ENCODE measurements around the gene ATP2B2. TPM values are rescaled to one million over a fixed set of nuclear protein-coding genes. Genes with fewer than 3 reads are reported as not detected.

Gene ATP2B2
- total and polyA plus RNA-seq, 10 of the 15 experiments (the other 5 are each of a cell fraction or from before 2014, with no cell fraction given), result 0.04 TPM; not detected in 9

DNA sequence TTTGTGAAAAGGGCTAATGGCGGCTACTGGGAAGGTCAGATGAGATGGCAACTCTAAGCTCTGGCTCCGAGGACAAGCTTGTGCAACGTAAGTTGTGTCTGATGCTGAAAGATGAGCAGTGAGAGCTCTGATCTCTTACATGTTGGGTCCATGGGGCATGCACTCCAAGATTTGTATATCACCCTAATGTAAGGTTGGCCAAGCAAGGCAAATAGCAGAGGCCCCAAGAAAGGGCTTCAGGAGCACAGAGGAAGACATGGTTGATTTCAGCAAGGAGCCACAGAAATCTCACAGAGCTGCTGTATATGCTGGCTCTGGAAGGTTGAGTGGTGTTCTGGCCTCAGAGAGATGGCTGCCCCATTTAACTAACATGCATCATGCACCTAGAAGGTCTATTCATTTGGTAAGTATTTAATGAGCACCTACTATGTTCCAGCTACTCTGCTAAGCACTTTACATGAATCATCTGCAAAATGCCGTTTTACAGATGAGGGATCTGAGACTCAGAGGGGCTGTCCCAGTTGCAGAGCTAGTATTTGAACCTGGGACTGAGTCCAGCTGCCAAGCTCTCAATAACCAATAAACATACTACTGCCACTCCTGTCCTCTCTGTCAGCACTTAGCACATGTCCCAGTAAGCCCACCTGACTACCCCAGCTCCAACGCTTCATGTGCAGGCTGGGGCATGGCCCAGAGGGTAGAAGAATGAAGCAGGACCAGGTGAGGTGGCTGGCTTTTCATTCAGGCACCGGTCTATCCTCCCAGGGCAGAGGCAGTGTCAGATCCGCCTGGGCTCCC lies 27.8 kb upstream of the ATP2B2 start (continued):
- TF ChIP-seq, protein P1, sequence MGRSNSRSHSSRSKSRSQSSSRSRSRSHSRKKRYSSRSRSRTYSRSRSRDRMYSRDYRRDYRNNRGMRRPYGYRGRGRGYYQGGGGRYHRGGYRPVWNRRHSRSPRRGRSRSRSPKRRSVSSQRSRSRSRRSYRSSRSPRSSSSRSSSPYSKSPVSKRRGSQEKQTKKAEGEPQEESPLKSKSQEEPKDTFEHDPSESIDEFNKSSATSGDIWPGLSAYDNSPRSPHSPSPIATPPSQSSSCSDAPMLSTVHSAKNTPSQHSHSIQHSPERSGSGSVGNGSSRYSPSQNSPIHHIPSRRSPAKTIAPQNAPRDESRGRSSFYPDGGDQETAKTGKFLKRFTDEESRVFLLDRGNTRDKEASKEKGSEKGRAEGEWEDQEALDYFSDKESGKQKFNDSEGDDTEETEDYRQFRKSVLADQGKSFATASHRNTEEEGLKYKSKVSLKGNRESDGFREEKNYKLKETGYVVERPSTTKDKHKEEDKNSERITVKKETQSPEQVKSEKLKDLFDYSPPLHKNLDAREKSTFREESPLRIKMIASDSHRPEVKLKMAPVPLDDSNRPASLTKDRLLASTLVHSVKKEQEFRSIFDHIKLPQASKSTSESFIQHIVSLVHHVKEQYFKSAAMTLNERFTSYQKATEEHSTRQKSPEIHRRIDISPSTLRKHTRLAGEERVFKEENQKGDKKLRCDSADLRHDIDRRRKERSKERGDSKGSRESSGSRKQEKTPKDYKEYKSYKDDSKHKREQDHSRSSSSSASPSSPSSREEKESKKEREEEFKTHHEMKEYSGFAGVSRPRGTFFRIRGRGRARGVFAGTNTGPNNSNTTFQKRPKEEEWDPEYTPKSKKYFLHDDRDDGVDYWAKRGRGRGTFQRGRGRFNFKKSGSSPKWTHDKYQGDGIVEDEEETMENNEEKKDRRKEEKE (IDR thresholded peaks at IDR 0.05), result no peak

DNA sequence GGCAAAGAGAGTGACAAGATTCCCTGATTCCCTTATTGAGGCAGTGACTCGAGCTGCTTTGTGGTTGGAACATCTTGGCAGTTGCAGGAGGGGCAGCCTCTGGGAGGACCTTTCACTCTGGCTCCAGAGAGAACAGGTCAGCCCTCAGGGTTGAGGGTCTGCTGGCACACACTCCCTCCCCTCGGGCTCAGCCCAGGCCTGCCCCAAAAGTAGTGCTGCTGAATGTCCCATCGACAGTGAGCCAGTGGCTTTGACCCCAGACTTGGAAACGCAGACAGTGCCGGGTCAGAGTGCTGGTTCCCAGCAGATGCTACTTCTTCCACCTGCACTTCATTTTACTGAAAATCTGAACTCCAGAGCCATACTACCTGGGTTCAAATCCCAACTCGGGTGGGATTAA lies 25.6 kb upstream of the ATP2B2 start:
- in situ Hi-C loops (cut with MboI), result no loop called here
- intact Hi-C loops (cut with micrococcal nuclease; ENCODE audit: unreplicated experiment), result no loop called here
- CTCF ChIA-PET, result no interaction called here
- Histone ChIP-seq H4K20me1 (ENCODE audit: control insufficient read depth, insufficient read depth) (no peaks in the 10 kb centered on the region), H2AFZ (ENCODE audit: control insufficient read depth, low read depth, low read length) (no peak overlapping the region), H3K4me2 (ENCODE audit: control insufficient read depth, insufficient read depth) (no peak overlapping the region), H3K36me3 (ENCODE audit: control insufficient read depth in 2 of 2, insufficient read depth in 2 of 2, low read length in 1 of 2) (no peaks in the 10 kb centered on the region), H3K4me3 (no peak overlapping the region), H3K79me2 (ENCODE audit: control insufficient read depth, insufficient read depth, low read length) (no peaks in the 10 kb centered on the region), H3K27ac (ENCODE audit: control insufficient read depth, insufficient read depth) (no peak overlapping the region), H3K9me3 (replicated peaks; ENCODE audit: control insufficient read depth, insufficient read depth, low read length) (no peaks in the 10 kb centered on the region; the same call in 2 of the 3 replicates), H3K4me1 (ENCODE audit: control insufficient read depth, insufficient read depth, low read length) (no peaks in the 10 kb centered on the region), H3K27me3 (replicated peaks in 1 of 2; ENCODE audit: control insufficient read depth in 2 of 2, insufficient read depth in 2 of 2, low read length in 1 of 2) (peaks cover 0 to 2% of the 10 kb centered on the region in 2 experiments; a peak in 2 of 4 replicates), H3K9ac (ENCODE audit: control insufficient read depth, insufficient read depth, low read length) (no peak overlapping the region)
- 36% methylated on average over 6 of the region's 6 CpGs for WGBS (ENCODE audit: insufficient coverage, insufficient replicate concordance, low lambda C conversion rate, missing lambda C conversion rate)
- no TSS peak for BruUV-seq (replicated peaks)
- no peak for ATAC-seq
- RAD21 ChIA-PET (ENCODE audit: unreplicated experiment), result no interaction called here
- FAIRE-seq, result no peak
- TF ChIP-seq SPI1 (IDR thresholded peaks at IDR 0.05; ENCODE audit: borderline replicate concordance, insufficient read depth, low read depth, low read length) (no peak), TCF7 (IDR thresholded peaks at IDR 0.05; ENCODE audit: borderline replicate concordance) (no peak), TCF3 (IDR thresholded peaks at IDR 0.05; ENCODE audit: borderline replicate concordance, insufficient read depth, low read depth, low read length) (no peak), RCOR1 (conservative IDR thresholded peaks at IDR 0.05; ENCODE audit: low read depth, low read length) (no peak), HDAC2 (IDR thresholded peaks at IDR 0.05) (no peak), CEBPB (IDR thresholded peaks at IDR 0.05; ENCODE audit: borderline replicate concordance in 1 of 2, low read depth in 2 of 2, low read length in 2 of 2) (no peak), WRNIP1 (IDR thresholded peaks at IDR 0.05; ENCODE audit: borderline replicate concordance, low read depth, low read length) (no peak), NR2F1 (conservative IDR thresholded peaks at IDR 0.05) (no peak), STAT3 (IDR thresholded peaks at IDR 0.05; ENCODE audit: low read depth, low read length) (no peak), SUPT20H (IDR thresholded peaks at IDR 0.05; ENCODE audit: borderline replicate concordance, control insufficient read depth, low read depth, low read length) (no peak), STAT1 (conservative IDR thresholded peaks at IDR 0.05) (no peak)
- TF ChIP-seq, protein P2, sequence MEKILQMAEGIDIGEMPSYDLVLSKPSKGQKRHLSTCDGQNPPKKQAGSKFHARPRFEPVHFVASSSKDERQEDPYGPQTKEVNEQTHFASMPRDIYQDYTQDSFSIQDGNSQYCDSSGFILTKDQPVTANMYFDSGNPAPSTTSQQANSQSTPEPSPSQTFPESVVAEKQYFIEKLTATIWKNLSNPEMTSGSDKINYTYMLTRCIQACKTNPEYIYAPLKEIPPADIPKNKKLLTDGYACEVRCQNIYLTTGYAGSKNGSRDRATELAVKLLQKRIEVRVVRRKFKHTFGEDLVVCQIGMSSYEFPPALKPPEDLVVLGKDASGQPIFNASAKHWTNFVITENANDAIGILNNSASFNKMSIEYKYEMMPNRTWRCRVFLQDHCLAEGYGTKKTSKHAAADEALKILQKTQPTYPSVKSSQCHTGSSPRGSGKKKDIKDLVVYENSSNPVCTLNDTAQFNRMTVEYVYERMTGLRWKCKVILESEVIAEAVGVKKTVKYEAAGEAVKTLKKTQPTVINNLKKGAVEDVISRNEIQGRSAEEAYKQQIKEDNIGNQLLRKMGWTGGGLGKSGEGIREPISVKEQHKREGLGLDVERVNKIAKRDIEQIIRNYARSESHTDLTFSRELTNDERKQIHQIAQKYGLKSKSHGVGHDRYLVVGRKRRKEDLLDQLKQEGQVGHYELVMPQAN (conservative IDR thresholded peaks at IDR 0.05), result no peak
- TF ChIP-seq, protein P3, sequence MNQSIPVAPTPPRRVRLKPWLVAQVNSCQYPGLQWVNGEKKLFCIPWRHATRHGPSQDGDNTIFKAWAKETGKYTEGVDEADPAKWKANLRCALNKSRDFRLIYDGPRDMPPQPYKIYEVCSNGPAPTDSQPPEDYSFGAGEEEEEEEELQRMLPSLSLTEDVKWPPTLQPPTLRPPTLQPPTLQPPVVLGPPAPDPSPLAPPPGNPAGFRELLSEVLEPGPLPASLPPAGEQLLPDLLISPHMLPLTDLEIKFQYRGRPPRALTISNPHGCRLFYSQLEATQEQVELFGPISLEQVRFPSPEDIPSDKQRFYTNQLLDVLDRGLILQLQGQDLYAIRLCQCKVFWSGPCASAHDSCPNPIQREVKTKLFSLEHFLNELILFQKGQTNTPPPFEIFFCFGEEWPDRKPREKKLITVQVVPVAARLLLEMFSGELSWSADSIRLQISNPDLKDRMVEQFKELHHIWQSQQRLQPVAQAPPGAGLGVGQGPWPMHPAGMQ (IDR thresholded peaks at IDR 0.05; ENCODE audit: borderline replicate concordance), result no peak
- POLR2A ChIA-PET, result no interaction called here
- DNase-seq (ENCODE audit: low read depth, low spot score), result no peak
- SMC1A ChIA-PET (ENCODE audit: uncharacterized antibody, unreplicated experiment), result no interaction called here
